Measurements from ENCODE around the gene RSRC1. TPM values are rescaled to one million over a fixed set of nuclear protein-coding genes. Genes with fewer than 3 reads are reported as not detected.

The RSRC1 gene
- total RNA-seq, 1 experiment from 2014 or later, result 37.9 TPM

DNA sequence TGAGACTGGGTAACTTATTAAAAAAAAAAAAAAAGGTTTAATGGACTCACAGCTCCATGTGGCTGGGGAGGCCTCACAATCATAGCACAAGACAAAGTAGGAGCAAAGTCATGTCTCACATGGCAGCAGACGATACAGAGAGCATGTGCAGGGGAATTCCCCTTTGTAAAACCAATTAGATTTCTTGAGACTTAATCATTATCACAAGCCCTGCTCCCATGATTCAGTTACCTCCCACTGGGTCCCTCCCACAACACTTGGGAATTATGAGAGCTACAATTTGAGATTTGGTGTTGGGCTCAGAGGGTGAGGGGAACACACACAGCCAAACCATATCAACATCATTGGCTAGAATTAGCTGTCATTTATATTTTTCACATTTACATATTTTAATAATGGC, 221.0 kb downstream of the RSRC1 start:
- H3K4me2 ChIP-seq (ENCODE audit: insufficient read depth, insufficient read length, low read length), result no peak overlapping the region
- H3K27me3 ChIP-seq (ENCODE audit: insufficient read depth, low read length), result no peaks in the 10 kb centered on the region
- no peaks in the 10 kb centered on the region for H3K9me3 ChIP-seq (ENCODE audit: control insufficient read depth, low read depth, low read length)
- H3K23me2 ChIP-seq (ENCODE audit: insufficient read length, low read depth, low read length, poor library complexity, severe bottlenecking), result no peaks in the 10 kb centered on the region
- H3K23ac ChIP-seq (ENCODE audit: insufficient read length, low read depth, low read length), result no peak overlapping the region
- no peak overlapping the region; a peak in 1 of 7 replicates for H3K27ac Mint-ChIP-seq
- no peak overlapping the region for H2BK120ac ChIP-seq (ENCODE audit: low read depth, low read length, poor library complexity, severe bottlenecking)
- no peak overlapping the region for H4K8ac ChIP-seq (replicated peaks; ENCODE audit: insufficient read length, low read depth, low read length)
- H3K79me1 ChIP-seq (ENCODE audit: insufficient read depth, low read depth, low read length, poor library complexity, severe bottlenecking), result no peaks in the 10 kb centered on the region
- H3K4me1 Mint-ChIP-seq, result peaks cover 17 to 21% of the 10 kb centered on the region in 2 experiments
- no peaks in the 10 kb centered on the region for H3K79me2 ChIP-seq (ENCODE audit: insufficient read depth, low read length)
- peaks cover 2% of the 10 kb centered on the region; the same call in 1 of the 2 replicates for H3K27me3 Mint-ChIP-seq (ENCODE audit: low read depth)
- no peak for DNase-seq
- H4K91ac ChIP-seq (ENCODE audit: insufficient read length, low read depth, low read length), result no peak overlapping the region
- H3K4me1 ChIP-seq (ENCODE audit: insufficient read depth, low read length), result no peaks in the 10 kb centered on the region; the same call in 1 of the 2 replicates
- no peaks in the 10 kb centered on the region; a peak in 1 of 7 replicates for H3K36me3 Mint-ChIP-seq (ENCODE audit: insufficient read depth in 1 of 3, low read depth in 3 of 3)
- H2BK5ac ChIP-seq (ENCODE audit: insufficient read length, low read length), result no peak overlapping the region
- H3K27ac ChIP-seq (ENCODE audit: insufficient read length, low read depth, low read length), result no peak overlapping the region
- no peak overlapping the region for H3K18ac ChIP-seq (ENCODE audit: insufficient read length, low read depth, low read length)
- H2BK15ac ChIP-seq (ENCODE audit: low read depth, low read length), result no peak overlapping the region
- no peak overlapping the region for H3T11ph ChIP-seq (ENCODE audit: low read length)
- H3K4ac ChIP-seq (ENCODE audit: low read depth, low read length), result no peak overlapping the region
- no peaks in the 10 kb centered on the region for H3K9me3 Mint-ChIP-seq
- no peak overlapping the region for H2BK12ac ChIP-seq (ENCODE audit: insufficient read length, low read depth, low read length)
- H2BK20ac ChIP-seq (ENCODE audit: low read depth, low read length, poor library complexity, severe bottlenecking), result no peak overlapping the region
- H2AFZ ChIP-seq (ENCODE audit: low read length), result no peak overlapping the region
- no peak overlapping the region for H3K14ac ChIP-seq (ENCODE audit: insufficient read depth, low read length)
- TF ChIP-seq, protein P1, sequence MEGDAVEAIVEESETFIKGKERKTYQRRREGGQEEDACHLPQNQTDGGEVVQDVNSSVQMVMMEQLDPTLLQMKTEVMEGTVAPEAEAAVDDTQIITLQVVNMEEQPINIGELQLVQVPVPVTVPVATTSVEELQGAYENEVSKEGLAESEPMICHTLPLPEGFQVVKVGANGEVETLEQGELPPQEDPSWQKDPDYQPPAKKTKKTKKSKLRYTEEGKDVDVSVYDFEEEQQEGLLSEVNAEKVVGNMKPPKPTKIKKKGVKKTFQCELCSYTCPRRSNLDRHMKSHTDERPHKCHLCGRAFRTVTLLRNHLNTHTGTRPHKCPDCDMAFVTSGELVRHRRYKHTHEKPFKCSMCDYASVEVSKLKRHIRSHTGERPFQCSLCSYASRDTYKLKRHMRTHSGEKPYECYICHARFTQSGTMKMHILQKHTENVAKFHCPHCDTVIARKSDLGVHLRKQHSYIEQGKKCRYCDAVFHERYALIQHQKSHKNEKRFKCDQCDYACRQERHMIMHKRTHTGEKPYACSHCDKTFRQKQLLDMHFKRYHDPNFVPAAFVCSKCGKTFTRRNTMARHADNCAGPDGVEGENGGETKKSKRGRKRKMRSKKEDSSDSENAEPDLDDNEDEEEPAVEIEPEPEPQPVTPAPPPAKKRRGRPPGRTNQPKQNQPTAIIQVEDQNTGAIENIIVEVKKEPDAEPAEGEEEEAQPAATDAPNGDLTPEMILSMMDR (conservative IDR thresholded peaks at IDR 0.05), result no peak
- no peak overlapping the region for H4K5ac ChIP-seq (ENCODE audit: insufficient read length, low read depth, low read length)
- H3K4me3 Mint-ChIP-seq, result no peak overlapping the region
- no peaks in the 10 kb centered on the region for H4K20me1 ChIP-seq (ENCODE audit: control insufficient read depth, insufficient read depth, insufficient read length)
- no CpG with 5 or more reads among the region's 1 CpG for WGBS (ENCODE audit: extremely low coverage, insufficient read length, low lambda C conversion rate)
- H2AK5ac ChIP-seq (ENCODE audit: insufficient read length, low read length), result no peak overlapping the region
- H3K9ac ChIP-seq (ENCODE audit: extremely low read depth, insufficient read length, low read length), result no peak overlapping the region
- H3K56ac ChIP-seq (ENCODE audit: insufficient read length, low read depth, low read length), result no peak overlapping the region
